Activated CD4-positive, alpha-beta T cell treated with anti-CD3 and anti-CD28 coated beads for 4 hours (primary cell): Measurements from ENCODE around the gene LRMDA.

Experiments
- DNase-seq, 2 donors: peaks; one replicate each; pipeline ENCODE4 v3.0.0-alpha.2; 2020

LRMDA gene

GRCh38 chr10:75425291-75426079, 5.9 kb upstream of the LRMDA start:
- DNase-seq, result no peak

GRCh38 chr10:75426880-75427279, 4.5 kb upstream of the LRMDA start:
- DNase-seq, result no peak

GRCh38 chr10:75427951-75428350, 3.5 kb upstream of the LRMDA start:
- DNase-seq, result no peak

DNA sequence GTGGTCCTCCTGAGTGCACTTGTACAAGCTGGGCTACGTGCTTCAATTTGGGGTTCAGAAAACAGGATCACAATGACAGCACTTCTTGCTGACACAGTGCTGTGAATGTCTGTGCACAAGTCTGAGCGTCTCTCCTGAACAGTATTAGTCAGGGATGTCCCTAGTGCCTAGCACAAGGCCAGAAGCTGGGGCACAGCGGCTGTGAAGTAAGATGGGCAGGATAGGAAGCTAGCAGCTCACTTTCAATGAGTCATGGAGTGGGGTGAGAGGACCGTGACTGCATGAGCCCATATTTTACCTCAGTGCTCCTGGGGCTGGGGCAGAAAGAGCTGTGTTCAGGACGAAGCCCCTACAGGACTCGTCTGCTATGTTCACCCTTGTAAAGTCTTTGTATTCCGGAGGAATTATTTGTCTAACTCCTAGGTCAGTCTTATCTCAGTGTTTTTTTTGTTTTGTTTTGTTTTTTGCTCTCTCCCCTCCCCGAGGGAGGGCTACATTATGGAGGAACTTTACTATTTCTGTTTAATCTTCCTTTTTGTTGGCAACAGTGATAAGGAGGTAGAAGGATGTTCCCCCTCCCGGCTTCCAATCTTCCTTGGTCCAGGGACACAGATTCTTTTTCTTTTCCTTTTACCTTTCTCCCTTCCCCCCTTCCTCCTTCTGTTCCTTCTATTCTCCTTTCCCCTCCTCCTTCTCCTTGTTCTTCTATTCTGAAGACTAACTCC, 2.8 kb upstream of the LRMDA start:
- DNase-seq, result no peak

GRCh38 chr10:75429159-75429827, 2.1 kb upstream of the LRMDA start:
- DNase-seq, result no peak

DNA sequence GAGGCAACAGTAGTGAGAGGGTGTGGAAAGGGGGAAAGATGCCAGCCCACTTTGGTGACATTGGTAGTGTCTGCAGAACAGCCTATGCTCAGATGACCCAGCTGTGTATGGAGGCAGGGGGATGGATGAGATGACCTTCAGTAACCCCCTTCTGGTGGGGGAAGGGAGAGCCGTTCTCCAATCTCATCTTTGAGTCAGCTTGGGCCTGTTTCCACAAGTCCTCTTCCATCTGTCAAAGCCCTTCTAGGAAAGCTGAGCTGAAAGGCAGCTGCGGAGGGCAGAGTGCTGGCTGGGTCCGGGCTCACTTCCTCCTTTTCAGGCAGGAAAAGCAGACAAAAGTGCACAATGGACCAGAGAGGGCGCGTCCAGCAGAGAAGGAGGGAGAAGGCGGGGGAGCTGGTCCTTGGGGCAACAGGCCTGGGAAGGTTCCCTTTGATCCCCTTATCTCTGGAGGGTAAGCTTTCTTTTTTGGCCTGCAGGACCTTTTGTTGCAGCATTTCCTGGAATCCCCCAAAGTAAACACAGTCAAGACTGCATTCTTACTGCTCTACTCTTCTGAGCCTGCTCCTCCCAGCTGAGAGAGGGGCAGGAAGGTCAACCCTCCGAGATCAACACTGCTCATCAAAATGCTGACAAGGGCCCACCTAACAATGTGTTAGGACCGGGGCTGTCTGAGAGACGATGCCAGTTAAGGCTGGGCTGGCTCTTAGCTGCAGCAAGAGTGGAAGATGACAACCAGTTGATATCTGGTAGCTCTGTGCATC, 1.2 kb upstream of the LRMDA start:
- DNase-seq, result no peak

DNA sequence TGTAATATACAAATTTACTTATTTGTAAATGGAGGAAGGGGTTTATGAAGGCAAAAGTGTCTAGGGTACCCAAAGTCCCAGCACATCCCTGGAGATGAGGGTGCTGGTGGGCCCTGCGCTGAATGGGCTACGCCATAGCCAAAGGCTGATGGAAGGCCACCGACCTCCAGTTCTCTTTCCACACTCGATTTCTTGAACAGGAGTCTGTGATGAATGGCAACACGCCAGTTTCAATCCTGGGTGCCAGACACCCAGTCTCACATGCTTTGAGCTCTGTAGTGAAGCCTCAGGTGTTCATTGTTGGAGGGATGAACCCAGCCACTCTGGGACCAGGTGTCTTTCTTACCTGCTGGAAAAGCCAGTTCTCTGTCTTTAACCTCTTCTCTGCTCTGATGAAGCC, 752 bp downstream of the LRMDA start:
- DNase-seq, result no peak

DNA sequence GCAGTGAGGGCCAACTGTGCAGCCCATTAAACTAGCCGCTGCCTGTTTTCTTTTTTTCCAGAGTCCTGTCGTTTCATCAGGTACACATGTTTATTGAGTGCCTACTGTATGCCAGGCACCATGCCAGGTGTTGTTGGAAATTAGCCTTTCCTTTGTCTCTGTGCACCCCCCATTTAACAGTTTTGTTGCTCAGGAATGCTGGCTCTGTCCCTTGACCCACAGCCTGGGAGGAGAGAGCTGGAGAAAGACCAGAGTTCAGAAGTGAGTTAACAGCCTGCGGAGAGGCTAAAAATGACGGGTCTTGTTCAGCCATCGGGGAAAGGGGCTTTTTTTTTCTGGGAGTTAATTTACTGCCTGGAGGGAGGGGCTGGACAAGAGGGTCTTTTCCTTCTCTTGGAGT, 1.3 kb downstream of the LRMDA start:
- DNase-seq, result no peak

- no peak for DNase-seq
Measured at GRCh38 chr10:75433216-75433615, 1.8 kb downstream of the LRMDA start.

GRCh38 chr10:75434291-75434690, 2.9 kb downstream of the LRMDA start:
- DNase-seq, result no peak

DNA sequence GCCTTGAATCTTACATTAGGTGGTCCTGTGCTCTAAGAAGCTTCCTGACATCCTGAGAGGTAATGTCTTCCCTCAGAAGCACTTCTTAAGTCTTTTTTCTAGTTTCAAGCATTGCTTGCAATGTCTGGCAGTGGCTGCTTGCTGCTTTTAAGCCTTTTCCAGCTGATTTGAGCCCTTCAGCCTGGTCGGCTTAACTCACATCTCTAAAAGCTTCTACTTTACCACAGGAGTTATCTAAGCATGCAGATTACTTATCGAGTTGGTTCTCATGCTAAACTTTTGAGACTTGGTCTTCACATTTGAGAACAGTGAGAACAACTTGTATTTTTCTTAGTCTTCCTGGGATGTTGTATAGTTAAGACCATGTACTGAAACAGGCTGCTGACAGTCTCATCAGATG, 3.9 kb downstream of the LRMDA start:
- no peak for DNase-seq

DNA sequence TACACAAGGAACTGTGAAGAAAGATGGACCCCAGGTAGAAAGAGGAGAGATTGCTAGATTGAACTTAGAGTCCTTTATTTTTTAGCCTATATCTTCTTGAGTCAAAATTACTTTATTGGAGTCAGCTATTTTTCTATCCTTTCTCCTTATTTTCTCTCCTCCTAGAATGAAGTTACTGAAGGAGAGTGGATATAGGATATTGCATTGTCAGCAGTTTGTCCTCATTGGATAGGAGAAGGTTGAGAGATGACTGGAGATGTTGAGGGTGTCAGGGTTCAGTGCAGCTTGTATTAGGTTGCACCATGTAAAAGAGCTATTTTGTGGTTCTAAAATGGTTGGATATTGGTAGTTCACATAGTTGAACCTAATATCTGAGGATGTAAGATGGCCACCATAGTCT, 5.5 kb downstream of the LRMDA start:
- DNase-seq, result no peak

GRCh38 chr10:75437693-75438092, 6.3 kb downstream of the LRMDA start:
- no peak for DNase-seq

- no peak for DNase-seq
Measured at GRCh38 chr10:75438275-75438674, 6.9 kb downstream of the LRMDA start.

GRCh38 chr10:75439811-75440210, 8.4 kb downstream of the LRMDA start:
- DNase-seq, result no peak

GRCh38 chr10:75440271-75440793, 8.9 kb downstream of the LRMDA start:
- no peak for DNase-seq

GRCh38 chr10:75441196-75441595, 9.8 kb downstream of the LRMDA start:
- no peak for DNase-seq

GRCh38 chr10:75441682-75442081, 10.3 kb downstream of the LRMDA start:
- DNase-seq, result no peak

DNA sequence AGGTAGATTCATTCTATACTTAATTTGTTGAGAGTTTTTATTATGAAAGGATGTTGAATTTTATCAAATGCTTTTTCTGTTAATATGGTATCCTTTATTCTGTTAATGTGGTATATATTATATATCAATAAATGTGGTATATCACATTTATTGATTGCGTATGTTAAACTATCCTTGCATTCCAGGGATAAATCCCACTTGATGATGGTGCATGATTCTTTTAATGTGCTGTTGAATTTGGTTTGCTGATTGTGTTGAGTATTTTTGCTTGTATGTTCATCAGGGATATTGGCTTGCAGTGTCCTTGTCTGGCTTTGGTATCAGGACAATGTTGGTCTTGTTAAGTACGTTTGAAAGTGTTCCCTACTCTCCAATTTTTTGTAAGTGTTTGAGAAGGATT, 11.9 kb downstream of the LRMDA start:
- no peak for DNase-seq

DNA sequence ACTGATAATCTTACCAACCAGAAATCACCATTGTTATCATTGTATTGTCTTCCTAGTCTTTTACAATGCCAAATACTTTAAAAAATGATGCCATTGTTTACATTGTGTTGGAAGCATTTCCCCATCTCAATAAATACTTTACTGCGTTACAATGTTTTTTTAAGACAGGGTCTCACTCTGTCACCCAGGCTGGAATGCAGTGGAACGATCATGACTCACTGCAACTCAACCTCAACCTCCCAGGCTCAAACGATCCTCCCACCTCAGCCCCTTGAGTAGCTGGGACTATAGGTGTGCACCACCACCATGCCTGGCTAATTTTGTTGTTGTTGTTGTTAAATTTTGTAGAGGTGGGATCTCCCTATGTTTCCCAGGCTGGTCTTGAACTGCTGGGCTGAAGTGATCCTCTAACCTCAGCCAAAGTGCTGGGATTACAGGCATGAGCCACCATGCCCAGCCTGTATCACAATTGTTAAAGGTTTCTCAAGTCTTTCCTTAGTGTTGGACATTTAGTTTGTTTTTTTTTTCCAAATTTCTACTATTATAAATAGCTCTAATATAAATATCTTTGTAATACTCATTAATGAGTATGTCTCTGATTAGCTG, 13.5 kb downstream of the LRMDA start:
- DNase-seq, result no peak

GRCh38 chr10:75446508-75446907, 15.1 kb downstream of the LRMDA start:
- no peak for DNase-seq

GRCh38 chr10:75448166-75448565, 16.7 kb downstream of the LRMDA start:
- DNase-seq, result no peak
